Fibroblast of mammary gland (primary cell): ENCODE measurements around the gene ATRN.

Source experiments
- DNase-seq: peaks from one replicate; pipeline ENCODE4 v3.0.0-alpha.2; 2010; ENCODE audit warnings: low read depth
- H3K4me3 ChIP-seq: 2 replicates; pipeline ENCODE4 v1.5.1; 2011; ENCODE audit warnings: low read depth, mild to moderate bottlenecking, low read length, moderate library complexity; ENCODE audit not compliant: control insufficient read depth
- CTCF ChIP-seq: conservative IDR thresholded peaks from 2 replicates; pipeline ENCODE4 v1.5.1; 2011; ENCODE audit warnings: low read depth, low read length, inconsistent platforms; ENCODE audit not compliant: control insufficient read depth, insufficient read depth

ATRN gene

GRCh38 chr20:3553663-3554062 lies 82.8 kb downstream of the ATRN start:
- H3K4me3 ChIP-seq, result no peak overlapping the region
- DNase-seq, result no peak
- no peak for TF ChIP-seq CTCF

GRCh38 chr20:3557237-3557785 lies 86.5 kb downstream of the ATRN start:
- no peak overlapping the region for H3K4me3 ChIP-seq

GRCh38 chr20:3559231-3559630 lies 88.4 kb downstream of the ATRN start:
- TF ChIP-seq CTCF, result no peak
- no peak overlapping the region for H3K4me3 ChIP-seq
- DNase-seq, result no peak

More at GRCh38 chr20:3557237-3557785, 86.5 kb downstream of the ATRN start:
- no peak for DNase-seq
- TF ChIP-seq CTCF, result no peak

- no peak for DNase-seq
- no peak overlapping the region for H3K4me3 ChIP-seq
- no peak for TF ChIP-seq CTCF
Observed at GRCh38 chr20:3559637-3560036, 88.8 kb downstream of the ATRN start.

GRCh38 chr20:3560162-3560561 lies 89.3 kb downstream of the ATRN start:
- H3K4me3 ChIP-seq, result no peak overlapping the region
- TF ChIP-seq CTCF, result no peak
- DNase-seq, result no peak

GRCh38 chr20:3560578-3560977 lies 89.8 kb downstream of the ATRN start:
- no peak for TF ChIP-seq CTCF
- H3K4me3 ChIP-seq, result no peak overlapping the region
- DNase-seq, result peak; percentile 33

GRCh38 chr20:3563133-3563532 lies 92.3 kb downstream of the ATRN start:
- TF ChIP-seq CTCF, result no peak

More at GRCh38 chr20:3563133-3563532, 92.3 kb downstream of the ATRN start:
- peak; percentile 47 for DNase-seq
- no peak overlapping the region for H3K4me3 ChIP-seq
